Retinal pigment epithelial cell (primary cell): ENCODE measurements around the gene PHF21B.
"Not testable (repeated sequence)": the region's sequence is repeated elsewhere in the genome, so short reads cannot be mapped to it uniquely, and the experiment has no call there.

ENCODE experiments used
- DNase-seq: peaks from one replicate; pipeline ENCODE4 v3.0.0-alpha.2; 2010; ENCODE audit warnings: low read depth
- H3K4me3 ChIP-seq: 2 replicates; pipeline ENCODE4 v1.5.1; 2011; ENCODE audit warnings: mild to moderate bottlenecking, low read length, control low read depth, moderate library complexity
- TF ChIP-seq, protein P1 (sequence below): conservative IDR thresholded peaks from 2 replicates; pipeline ENCODE4 v1.5.1; 2011; ENCODE audit warnings: low read depth, low read length, control low read depth, inconsistent platforms

Gene PHF21B

GRCh38 chr22:44906248-44906936, 103.4 kb downstream of the PHF21B start:
- TF ChIP-seq, protein P1, sequence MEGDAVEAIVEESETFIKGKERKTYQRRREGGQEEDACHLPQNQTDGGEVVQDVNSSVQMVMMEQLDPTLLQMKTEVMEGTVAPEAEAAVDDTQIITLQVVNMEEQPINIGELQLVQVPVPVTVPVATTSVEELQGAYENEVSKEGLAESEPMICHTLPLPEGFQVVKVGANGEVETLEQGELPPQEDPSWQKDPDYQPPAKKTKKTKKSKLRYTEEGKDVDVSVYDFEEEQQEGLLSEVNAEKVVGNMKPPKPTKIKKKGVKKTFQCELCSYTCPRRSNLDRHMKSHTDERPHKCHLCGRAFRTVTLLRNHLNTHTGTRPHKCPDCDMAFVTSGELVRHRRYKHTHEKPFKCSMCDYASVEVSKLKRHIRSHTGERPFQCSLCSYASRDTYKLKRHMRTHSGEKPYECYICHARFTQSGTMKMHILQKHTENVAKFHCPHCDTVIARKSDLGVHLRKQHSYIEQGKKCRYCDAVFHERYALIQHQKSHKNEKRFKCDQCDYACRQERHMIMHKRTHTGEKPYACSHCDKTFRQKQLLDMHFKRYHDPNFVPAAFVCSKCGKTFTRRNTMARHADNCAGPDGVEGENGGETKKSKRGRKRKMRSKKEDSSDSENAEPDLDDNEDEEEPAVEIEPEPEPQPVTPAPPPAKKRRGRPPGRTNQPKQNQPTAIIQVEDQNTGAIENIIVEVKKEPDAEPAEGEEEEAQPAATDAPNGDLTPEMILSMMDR = no peak
- DNase-seq = no peak
- no peak overlapping the region for H3K4me3 ChIP-seq

DNA sequence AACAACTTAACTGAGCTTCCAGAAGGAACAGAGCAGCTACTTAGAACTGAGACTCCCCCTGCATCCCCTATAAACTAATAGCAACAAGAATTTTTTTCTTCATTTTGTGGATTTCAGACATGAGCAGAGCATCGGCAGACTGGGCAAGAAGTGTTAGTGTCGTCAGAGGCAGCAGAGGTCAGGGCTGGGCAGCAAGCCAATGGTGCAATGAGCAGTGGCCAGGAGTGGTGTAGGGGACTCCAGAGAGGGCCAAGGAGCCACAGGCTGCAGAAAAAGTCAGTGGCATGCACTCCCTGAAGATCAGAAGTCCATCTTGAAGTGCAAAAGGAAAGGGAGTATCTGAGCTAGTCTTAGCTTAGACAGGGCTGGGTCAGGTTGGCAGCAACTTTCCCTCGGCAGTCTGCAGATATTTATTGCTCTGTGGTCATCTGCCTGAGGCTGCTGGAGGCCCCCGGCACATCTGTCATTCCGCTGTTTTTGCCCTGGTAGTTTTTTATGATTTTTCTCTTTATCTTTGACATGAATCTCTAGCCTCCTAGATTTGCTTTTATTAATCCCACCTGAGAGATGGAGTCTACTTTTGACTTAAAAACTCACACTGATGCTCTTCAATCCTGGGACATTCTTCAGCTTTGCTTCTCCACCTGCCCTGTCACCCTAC, 105.2 kb downstream of the PHF21B start:
- not testable (repeated sequence) for H3K4me3 ChIP-seq, DNase-seq

GRCh38 chr22:44903164-44903563, 106.6 kb downstream of the PHF21B start:
- DNase-seq, H3K4me3 ChIP-seq: not testable (repeated sequence)

DNA sequence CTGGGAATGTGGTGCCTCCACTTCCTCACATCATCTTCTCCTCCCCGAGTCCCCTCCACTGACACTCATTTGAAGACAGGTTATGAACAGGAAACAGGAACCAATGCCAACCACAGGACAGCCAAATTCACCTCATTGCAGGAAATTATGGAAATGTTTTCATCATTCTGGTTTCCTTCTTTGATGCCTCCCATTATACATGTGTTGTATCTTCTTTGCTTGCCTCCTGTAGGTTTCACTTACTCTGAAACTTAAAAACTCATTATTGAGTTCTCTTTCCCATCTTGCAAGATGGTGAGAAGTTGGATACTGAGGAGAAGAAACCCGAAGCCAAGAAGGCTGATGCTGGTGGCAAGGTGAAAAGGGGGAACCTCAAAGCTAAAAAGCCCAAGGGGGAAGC, 108.5 kb downstream of the PHF21B start:
- no peak for DNase-seq
- TF ChIP-seq, protein P1 = no peak
- H3K4me3 ChIP-seq = no peak overlapping the region

DNA sequence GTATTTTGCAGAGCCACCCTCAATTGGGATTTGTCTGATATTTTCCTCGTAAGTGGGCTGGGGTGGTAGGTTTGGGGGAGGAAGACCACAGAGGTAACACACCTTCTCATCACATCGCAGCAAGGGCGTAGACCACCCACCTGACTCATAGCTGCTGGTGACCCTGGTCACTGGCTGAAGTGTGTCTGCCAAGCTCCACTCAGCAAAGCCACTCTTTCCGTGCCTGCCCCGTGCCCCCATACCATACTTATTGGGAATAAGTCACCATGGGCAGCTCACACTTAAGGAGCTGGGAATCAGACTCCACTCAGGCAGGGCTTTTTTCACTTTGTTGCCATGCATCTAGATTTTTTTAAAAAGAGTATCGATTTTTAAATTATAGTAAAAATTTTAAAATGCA, 111.6 kb downstream of the PHF21B start:
- DNase-seq = no peak
- TF ChIP-seq, protein P1 = no peak
- no peak overlapping the region for H3K4me3 ChIP-seq

DNA sequence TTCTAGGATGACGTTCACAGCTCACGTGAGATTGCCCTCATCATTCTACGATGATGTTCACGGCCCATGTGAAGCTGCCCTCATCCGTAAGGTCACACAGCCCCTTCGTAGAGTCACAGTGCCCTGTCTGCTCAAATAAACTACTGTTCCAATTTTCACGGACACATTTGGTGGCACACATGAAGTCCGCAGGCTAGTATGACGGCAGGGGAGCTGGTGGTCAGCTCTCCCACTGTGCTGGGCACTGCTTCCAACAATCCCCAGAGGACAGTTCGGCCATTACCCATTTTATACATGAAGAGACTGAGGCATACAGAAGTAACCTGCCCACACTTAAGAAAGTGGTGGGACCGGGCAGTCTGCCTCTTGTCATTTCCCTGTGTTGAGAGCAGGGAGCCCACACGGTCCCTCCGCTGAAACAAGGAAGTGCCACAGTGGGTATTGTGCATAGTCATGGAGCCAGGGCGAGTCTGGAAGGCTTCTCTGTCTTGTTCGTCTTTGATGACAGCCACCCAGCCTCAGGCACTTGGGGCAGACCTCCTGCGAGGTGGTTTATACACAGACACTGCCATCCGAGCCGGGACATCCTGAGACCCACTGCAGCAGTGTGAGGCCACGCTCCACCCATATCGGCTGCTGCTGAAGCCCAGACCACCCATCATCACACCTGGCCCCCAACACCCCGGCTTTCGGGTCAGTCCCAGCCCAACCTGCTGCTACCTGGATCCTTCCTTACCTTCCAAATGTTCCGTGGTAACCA, 114.3 kb downstream of the PHF21B start:
- DNase-seq = no peak
- H3K4me3 ChIP-seq = no peak overlapping the region
- TF ChIP-seq, protein P1 = no peak

GRCh38 chr22:44894782-44895181, 115.0 kb downstream of the PHF21B start:
- H3K4me3 ChIP-seq = no peak overlapping the region
- TF ChIP-seq, protein P1 = no peak
- DNase-seq = no peak

DNA sequence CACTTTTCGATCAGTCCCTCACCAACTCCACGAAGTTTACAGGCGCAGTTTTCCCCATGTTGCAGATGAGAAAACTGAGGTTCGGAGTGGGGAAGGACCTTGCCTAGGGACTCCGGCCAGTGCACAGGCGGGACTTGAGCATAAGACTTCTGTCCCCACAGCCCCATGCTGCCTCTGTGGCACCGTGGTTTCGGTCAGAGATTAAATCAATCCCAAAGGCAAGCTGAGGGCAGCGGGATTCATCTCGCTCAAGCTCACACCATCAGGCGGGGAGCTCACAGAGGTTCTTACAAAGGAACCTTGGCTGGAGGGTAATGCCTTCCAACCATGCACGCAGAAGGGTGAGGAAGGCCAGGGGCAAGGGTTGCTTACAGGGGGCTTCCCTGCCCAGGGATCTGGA, 115.5 kb downstream of the PHF21B start:
- TF ChIP-seq, protein P1 = no peak
- H3K4me3 ChIP-seq = no peak overlapping the region
- DNase-seq = no peak
